ENCODE measurements around the gene SNRPA.

GRCh38 chr19:40743926-40744325, 7.1 kb upstream of the SNRPA start:
- TF ChIP-seq, protein P1, sequence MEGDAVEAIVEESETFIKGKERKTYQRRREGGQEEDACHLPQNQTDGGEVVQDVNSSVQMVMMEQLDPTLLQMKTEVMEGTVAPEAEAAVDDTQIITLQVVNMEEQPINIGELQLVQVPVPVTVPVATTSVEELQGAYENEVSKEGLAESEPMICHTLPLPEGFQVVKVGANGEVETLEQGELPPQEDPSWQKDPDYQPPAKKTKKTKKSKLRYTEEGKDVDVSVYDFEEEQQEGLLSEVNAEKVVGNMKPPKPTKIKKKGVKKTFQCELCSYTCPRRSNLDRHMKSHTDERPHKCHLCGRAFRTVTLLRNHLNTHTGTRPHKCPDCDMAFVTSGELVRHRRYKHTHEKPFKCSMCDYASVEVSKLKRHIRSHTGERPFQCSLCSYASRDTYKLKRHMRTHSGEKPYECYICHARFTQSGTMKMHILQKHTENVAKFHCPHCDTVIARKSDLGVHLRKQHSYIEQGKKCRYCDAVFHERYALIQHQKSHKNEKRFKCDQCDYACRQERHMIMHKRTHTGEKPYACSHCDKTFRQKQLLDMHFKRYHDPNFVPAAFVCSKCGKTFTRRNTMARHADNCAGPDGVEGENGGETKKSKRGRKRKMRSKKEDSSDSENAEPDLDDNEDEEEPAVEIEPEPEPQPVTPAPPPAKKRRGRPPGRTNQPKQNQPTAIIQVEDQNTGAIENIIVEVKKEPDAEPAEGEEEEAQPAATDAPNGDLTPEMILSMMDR (IDR thresholded peaks at IDR 0.05): no peak
- TF ChIP-seq EZH2 (IDR thresholded peaks at IDR 0.05; ENCODE audit: borderline replicate concordance, insufficient read depth, low read depth, low read length, poor library complexity, severe bottlenecking): no peak

Measured in B cell (primary cell).